ENCODE data around the gene BTN3A1. TPM values are rescaled to one million over a fixed set of nuclear protein-coding genes. Genes with fewer than 3 reads are reported as not detected.

The BTN3A1 gene
- total and polyA plus RNA-seq, 10 of the 15 experiments (the other 5 are each of a cell fraction or from before 2014, with no cell fraction given): 5.6 to 60.1 (median 16.1) TPM

GRCh38 chr6:26358511-26358981, 43.5 kb upstream of the BTN3A1 start (continued):
- TF ChIP-seq IRF4 (IDR thresholded peaks at IDR 0.05; ENCODE audit: low read depth, low read length): 0 out of 2 replicates have a peak, but pooled peaks have one; percentile 21
- peak; percentile 50; the same call in 1 of the 2 replicates for TF ChIP-seq NBN (IDR thresholded peaks at IDR 0.05)
- TF ChIP-seq CREB1 (IDR thresholded peaks at IDR 0.05; ENCODE audit: low read depth): peak; percentile 40; the same call in 1 of the 2 replicates
- TF ChIP-seq, protein P1, sequence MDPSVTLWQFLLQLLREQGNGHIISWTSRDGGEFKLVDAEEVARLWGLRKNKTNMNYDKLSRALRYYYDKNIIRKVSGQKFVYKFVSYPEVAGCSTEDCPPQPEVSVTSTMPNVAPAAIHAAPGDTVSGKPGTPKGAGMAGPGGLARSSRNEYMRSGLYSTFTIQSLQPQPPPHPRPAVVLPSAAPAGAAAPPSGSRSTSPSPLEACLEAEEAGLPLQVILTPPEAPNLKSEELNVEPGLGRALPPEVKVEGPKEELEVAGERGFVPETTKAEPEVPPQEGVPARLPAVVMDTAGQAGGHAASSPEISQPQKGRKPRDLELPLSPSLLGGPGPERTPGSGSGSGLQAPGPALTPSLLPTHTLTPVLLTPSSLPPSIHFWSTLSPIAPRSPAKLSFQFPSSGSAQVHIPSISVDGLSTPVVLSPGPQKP (IDR thresholded peaks at IDR 0.05; ENCODE audit: low read depth, low read length): no peak
- TF ChIP-seq, protein P2, sequence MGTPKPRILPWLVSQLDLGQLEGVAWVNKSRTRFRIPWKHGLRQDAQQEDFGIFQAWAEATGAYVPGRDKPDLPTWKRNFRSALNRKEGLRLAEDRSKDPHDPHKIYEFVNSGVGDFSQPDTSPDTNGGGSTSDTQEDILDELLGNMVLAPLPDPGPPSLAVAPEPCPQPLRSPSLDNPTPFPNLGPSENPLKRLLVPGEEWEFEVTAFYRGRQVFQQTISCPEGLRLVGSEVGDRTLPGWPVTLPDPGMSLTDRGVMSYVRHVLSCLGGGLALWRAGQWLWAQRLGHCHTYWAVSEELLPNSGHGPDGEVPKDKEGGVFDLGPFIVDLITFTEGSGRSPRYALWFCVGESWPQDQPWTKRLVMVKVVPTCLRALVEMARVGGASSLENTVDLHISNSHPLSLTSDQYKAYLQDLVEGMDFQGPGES (IDR thresholded peaks at IDR 0.05): no peak
- peak; percentile 97 for TF ChIP-seq POU2F2 (IDR thresholded peaks at IDR 0.05; ENCODE audit: borderline replicate concordance, low read depth, low read length)
- TF ChIP-seq HDAC2 (IDR thresholded peaks at IDR 0.05): 0 out of 2 replicates have a peak, but pooled peaks have one; percentile 53
- TF ChIP-seq RAD21 (IDR thresholded peaks at IDR 0.05; ENCODE audit: insufficient read depth, low read depth, low read length): no peak
- no peak for TF ChIP-seq POLR2A (IDR thresholded peaks at IDR 0.05; ENCODE audit: low read depth, low read length)
- TF ChIP-seq POLR2AphosphoS2 (IDR thresholded peaks at IDR 0.05; ENCODE audit: low read depth, low read length): no peak
- peak; percentile 63 for TF ChIP-seq RELB (IDR thresholded peaks at IDR 0.05; ENCODE audit: low read depth)
- TF ChIP-seq MTA2 (IDR thresholded peaks at IDR 0.05; ENCODE audit: low read depth): peak; percentile 90
- peak; percentile 95 for TF ChIP-seq ZNF217 (IDR thresholded peaks at IDR 0.05)
- no peak for TF ChIP-seq EZH2 (IDR thresholded peaks at IDR 0.05; ENCODE audit: borderline replicate concordance, control insufficient read depth, low read depth, low read length)
- TF ChIP-seq TBL1XR1 (IDR thresholded peaks at IDR 0.05; ENCODE audit: low read depth, low read length): peak; percentile 77; the same call in 1 of the 2 replicates
- TF ChIP-seq KDM1A (IDR thresholded peaks at IDR 0.05; ENCODE audit: borderline replicate concordance): 0 out of 2 replicates have a peak, but pooled peaks have one; percentile 56
- peak; percentile 87 for TF ChIP-seq MEF2B (IDR thresholded peaks at IDR 0.05; ENCODE audit: partially characterized antibody, poor library complexity, severe bottlenecking)
- no peak for TF ChIP-seq NKRF (conservative IDR thresholded peaks at IDR 0.05)
- TF ChIP-seq ZNF384 (IDR thresholded peaks at IDR 0.05; ENCODE audit: borderline replicate concordance, low read depth, low read length): peak; percentile 96
- TF ChIP-seq NFYA (IDR thresholded peaks at IDR 0.05; ENCODE audit: borderline replicate concordance, low read depth, low read length): no peak
- no peak for TF ChIP-seq TCF7 (IDR thresholded peaks at IDR 0.05; ENCODE audit: borderline replicate concordance)
- no peak for TF ChIP-seq BCLAF1 (IDR thresholded peaks at IDR 0.05)
- no peak for TF ChIP-seq HDGF (IDR thresholded peaks at IDR 0.05)
- TF ChIP-seq NFIC (IDR thresholded peaks at IDR 0.05; ENCODE audit: low read depth, low read length): peak; percentile 90
